OCI-LY3 (cell line): ENCODE results near the gene USP10.

Experiments
- H2AFZ ChIP-seq: fragments of 200-600, 300-600 bp; shearing (Covaris generic); 2 replicates; pipeline ENCODE4 v1.6.0; 2014; ENCODE audit warnings: antibody characterized with exemption, low read depth, low read length
- H3K27ac ChIP-seq: fragments of 200-600, 300-600 bp; sonication (generic); 2 replicates; pipeline ENCODE4 v1.5.1; 2014; ENCODE audit warnings: mild to moderate bottlenecking, low read length, moderate library complexity, mixed read lengths
- H3K27me3 ChIP-seq: fragments of 200-600, 300-600 bp; sonication (generic); 2 replicates; pipeline ENCODE4 v1.6.1; 2014; ENCODE audit warnings: low read depth, low read length, mixed read lengths
- H3K36me3 ChIP-seq: fragments of 200-600, 300-600 bp; sonication (generic); replicated peaks from 2 replicates; pipeline ENCODE3; 2014; ENCODE audit warnings: low read depth, low read length, mixed read lengths
- H3K4me1 ChIP-seq: fragments of 300-600, 200-600 bp; sonication (generic); 2 replicates; pipeline ENCODE4 v1.6.1; 2014; ENCODE audit warnings: low read length, mixed read lengths
- H3K4me2 ChIP-seq: fragments of 200-600, 300-600 bp; sonication (generic); 2 replicates; pipeline ENCODE4 v1.6.1; 2014; ENCODE audit warnings: low read length, mixed read lengths
- H3K4me3 ChIP-seq: fragments of 300-600, 200-600 bp; sonication (generic); 2 replicates; pipeline ENCODE4 v1.5.1; 2014; ENCODE audit warnings: antibody characterized with exemption, mild to moderate bottlenecking, low read length, moderate library complexity
- H3K79me2 ChIP-seq: fragments of 300-600, 200-600 bp; shearing (Covaris generic); 2 replicates; pipeline ENCODE4 v1.6.1; 2014; ENCODE audit warnings: mild to moderate bottlenecking, low read length, mixed read lengths
- H3K9ac ChIP-seq: fragments of 300-600, 200-600 bp; shearing (Covaris generic); 2 replicates; pipeline ENCODE4 v1.6.0; 2014; ENCODE audit warnings: mild to moderate bottlenecking, low read length, moderate library complexity
- H3K9me3 ChIP-seq: fragments of 200-600, 300-600 bp; shearing (Covaris generic); 2 replicates; pipeline ENCODE4 v1.6.1; 2014; ENCODE audit warnings: low read length, mixed read lengths; ENCODE audit not compliant: insufficient read depth
- H4K20me1 ChIP-seq: fragments of 200-600, 300-600 bp; sonication (generic); 2 replicates; pipeline ENCODE4 v1.6.1; 2016; ENCODE audit warnings: low read length, mixed read lengths; ENCODE audit not compliant: insufficient read depth
- EZH2phosphoT487 ChIP-seq: fragments of 200-600 bp; shearing (Covaris generic); IDR thresholded peaks from 2 replicates; pipeline ENCODE4 v1.6.1; 2018; ENCODE audit warnings: antibody characterized with exemption, mixed run types, low read depth
- TF ChIP-seq, protein P1 (sequence below): fragments of 200-600, 300-600 bp; sonication (generic); IDR thresholded peaks from 2 replicates; pipeline ENCODE4 v1.5.1; 2014; ENCODE audit warnings: antibody characterized with exemption, low read length, low read depth

USP10 gene

DNA sequence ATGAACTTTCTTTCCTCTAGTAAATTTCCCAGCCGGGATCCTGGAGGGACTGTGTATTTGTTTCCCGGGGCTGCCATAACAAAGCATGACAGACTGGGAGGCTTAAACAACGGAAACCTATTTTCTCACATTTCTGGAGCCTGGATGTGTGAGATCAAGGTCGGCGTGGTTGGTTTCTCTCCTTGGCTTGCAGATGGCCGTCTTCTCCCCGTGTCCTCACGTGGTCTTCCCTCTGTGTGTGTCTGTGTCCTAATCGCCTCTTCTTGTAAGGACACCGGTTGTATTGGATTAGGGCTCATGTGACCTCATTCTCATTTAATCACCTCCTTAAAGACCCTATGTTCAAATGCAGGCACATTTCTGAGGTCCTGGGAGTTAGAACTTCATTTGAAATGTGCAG lies 22.0 kb upstream of the USP10 start:
- H3K4me3 ChIP-seq, result no peak overlapping the region
- H3K4me1 ChIP-seq, result peaks cover 10% of the 10 kb centered on the region
- H4K20me1 ChIP-seq, result no peaks in the 10 kb centered on the region
- no peak overlapping the region for H3K27ac ChIP-seq
- H2AFZ ChIP-seq, result no peak overlapping the region
- peaks cover 46% of the 10 kb centered on the region for H3K27me3 ChIP-seq
- TF ChIP-seq, protein P1, sequence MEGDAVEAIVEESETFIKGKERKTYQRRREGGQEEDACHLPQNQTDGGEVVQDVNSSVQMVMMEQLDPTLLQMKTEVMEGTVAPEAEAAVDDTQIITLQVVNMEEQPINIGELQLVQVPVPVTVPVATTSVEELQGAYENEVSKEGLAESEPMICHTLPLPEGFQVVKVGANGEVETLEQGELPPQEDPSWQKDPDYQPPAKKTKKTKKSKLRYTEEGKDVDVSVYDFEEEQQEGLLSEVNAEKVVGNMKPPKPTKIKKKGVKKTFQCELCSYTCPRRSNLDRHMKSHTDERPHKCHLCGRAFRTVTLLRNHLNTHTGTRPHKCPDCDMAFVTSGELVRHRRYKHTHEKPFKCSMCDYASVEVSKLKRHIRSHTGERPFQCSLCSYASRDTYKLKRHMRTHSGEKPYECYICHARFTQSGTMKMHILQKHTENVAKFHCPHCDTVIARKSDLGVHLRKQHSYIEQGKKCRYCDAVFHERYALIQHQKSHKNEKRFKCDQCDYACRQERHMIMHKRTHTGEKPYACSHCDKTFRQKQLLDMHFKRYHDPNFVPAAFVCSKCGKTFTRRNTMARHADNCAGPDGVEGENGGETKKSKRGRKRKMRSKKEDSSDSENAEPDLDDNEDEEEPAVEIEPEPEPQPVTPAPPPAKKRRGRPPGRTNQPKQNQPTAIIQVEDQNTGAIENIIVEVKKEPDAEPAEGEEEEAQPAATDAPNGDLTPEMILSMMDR, result no peak
- TF ChIP-seq EZH2phosphoT487, result no peak
- no peak overlapping the region for H3K9ac ChIP-seq
- H3K4me2 ChIP-seq, result no peak overlapping the region
- no peaks in the 10 kb centered on the region for H3K79me2 ChIP-seq
- no peaks in the 10 kb centered on the region for H3K36me3 ChIP-seq
- no peaks in the 10 kb centered on the region for H3K9me3 ChIP-seq

- no peak overlapping the region for H3K4me2 ChIP-seq
- H3K27ac ChIP-seq, result no peak overlapping the region
- peaks cover 49% of the 10 kb centered on the region for H3K27me3 ChIP-seq
- no peak overlapping the region for H2AFZ ChIP-seq
- no peak overlapping the region for H3K4me3 ChIP-seq
- H3K9me3 ChIP-seq, result no peaks in the 10 kb centered on the region
- TF ChIP-seq, protein P1, result no peak
- TF ChIP-seq EZH2phosphoT487, result no peak
- no peaks in the 10 kb centered on the region for H3K36me3 ChIP-seq
- H4K20me1 ChIP-seq, result no peaks in the 10 kb centered on the region
- no peak overlapping the region for H3K9ac ChIP-seq
- peaks cover 5% of the 10 kb centered on the region for H3K4me1 ChIP-seq
- no peaks in the 10 kb centered on the region for H3K79me2 ChIP-seq
These were observed 21.3 kb upstream of the USP10 start for GRCh38 chr16:84678541-84678940.

DNA sequence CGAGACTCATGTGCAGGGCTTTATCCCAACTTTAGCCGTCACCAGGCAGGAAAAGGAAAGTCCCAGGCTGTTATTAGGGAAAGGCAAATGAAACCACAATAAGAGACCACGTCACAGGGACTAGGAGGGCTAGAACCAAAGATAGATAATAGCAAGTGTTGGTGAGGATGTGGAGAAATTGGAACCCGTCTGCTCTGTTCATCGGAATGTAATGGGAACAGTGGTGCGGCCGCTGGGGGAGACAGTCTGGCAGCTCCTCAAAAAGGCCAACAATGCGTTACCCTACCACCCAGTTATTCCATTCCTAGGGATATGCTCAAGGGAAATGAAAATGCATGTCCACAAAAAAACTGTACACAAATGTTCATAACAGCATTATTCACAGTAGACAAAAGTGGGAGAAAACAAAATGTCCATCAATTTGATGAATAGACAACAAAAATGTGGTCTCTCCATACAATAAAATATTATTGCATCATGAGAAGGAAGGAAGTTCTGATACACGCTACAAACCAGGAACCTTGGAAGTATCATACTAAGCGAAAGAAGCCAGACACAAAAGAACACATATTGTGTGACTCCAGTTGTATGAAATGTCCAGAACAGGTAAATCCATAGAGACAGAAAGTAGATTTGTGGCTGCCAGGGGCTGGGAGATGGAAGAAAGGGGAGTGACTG lies 19.5 kb upstream of the USP10 start:
- H2AFZ ChIP-seq, result no peak overlapping the region
- no peak overlapping the region for H3K27ac ChIP-seq
- TF ChIP-seq, protein P1, result no peak
- no peak for TF ChIP-seq EZH2phosphoT487
- H3K79me2 ChIP-seq, result no peaks in the 10 kb centered on the region
- H3K9ac ChIP-seq, result no peak overlapping the region
- no peaks in the 10 kb centered on the region for H3K4me1 ChIP-seq
- H3K4me2 ChIP-seq, result no peak overlapping the region
- H3K36me3 ChIP-seq, result no peaks in the 10 kb centered on the region
- no peaks in the 10 kb centered on the region for H4K20me1 ChIP-seq
- H3K9me3 ChIP-seq, result no peaks in the 10 kb centered on the region
- no peak overlapping the region for H3K4me3 ChIP-seq
- H3K27me3 ChIP-seq, result peaks cover 63% of the 10 kb centered on the region

- Histone ChIP-seq H3K4me3 (no peak overlapping the region), H3K9ac (no peak overlapping the region), H3K79me2 (no peaks in the 10 kb centered on the region), H3K36me3 (no peaks in the 10 kb centered on the region), H2AFZ (no peak overlapping the region), H3K4me1 (no peaks in the 10 kb centered on the region), H3K4me2 (no peak overlapping the region), H3K27me3 (peaks cover 64% of the 10 kb centered on the region), H3K9me3 (no peaks in the 10 kb centered on the region), H4K20me1 (no peaks in the 10 kb centered on the region), H3K27ac (no peak overlapping the region)
- no peak for TF ChIP-seq EZH2phosphoT487
- TF ChIP-seq, protein P1, result no peak
These were observed 18.8 kb upstream of the USP10 start for GRCh38 chr16:84680843-84681629.
